ENCODE results near the gene ZNF823. TPM values are rescaled to one million over a fixed set of nuclear protein-coding genes. Genes with fewer than 3 reads are reported as not detected.

Gene ZNF823
- total and polyA plus RNA-seq, 2 of the 13 experiments (the other 11 are each of a cell fraction or from before 2014, with no cell fraction given): 5.7 to 11.7 TPM

- Histone ChIP-seq H3K36me3 (replicated peaks in 1 of 2; ENCODE audit: control insufficient read depth in 1 of 2, insufficient read depth in 2 of 2, low read length in 2 of 2) (no peaks in the 10 kb centered on the region), H3K4me2 (ENCODE audit: low read depth, low read length) (no peak overlapping the region), H3K79me2 (ENCODE audit: insufficient read depth, low read length) (no peaks in the 10 kb centered on the region), H3K9ac (ENCODE audit: insufficient read depth, low read depth, low read length) (no peak overlapping the region), H3K4me1 (ENCODE audit: insufficient read depth, low read length) (peaks cover 44% of the 10 kb centered on the region), H3K9me3 (ENCODE audit: low read length) (no peaks in the 10 kb centered on the region), H3K27ac (ENCODE audit: extremely low read length, insufficient read depth, low read length) (no peak overlapping the region), H4K20me1 (ENCODE audit: insufficient read depth, low read length) (no peaks in the 10 kb centered on the region), H2AFZ (ENCODE audit: low read length) (no peak overlapping the region), H3K27me3 (ENCODE audit: control insufficient read depth in 1 of 2, insufficient read depth in 2 of 2, low read length in 2 of 2) (peaks cover 0 to 3% of the 10 kb centered on the region in 2 experiments; a peak in 1 of 5 replicates), H3K4me3 (replicated peaks in 1 of 3; ENCODE audit: insufficient read depth in 1 of 3, low read depth in 2 of 3, low read length in 3 of 3) (no peak overlapping the region)
- intact Hi-C loops (cut with micrococcal nuclease; ENCODE audit: unreplicated experiment) (no loop called here), in situ Hi-C loops (cut with HindIII; ENCODE audit: extremely low pct_ligation_motif_present, low pct_unique_long_range_greater_than_20kb) (no loop called here)
- WGBS (ENCODE audit: low lambda C conversion rate): 81% methylated on average over 6 of the region's 6 CpGs
- ChIA-PET POLR2A (no interaction called here), CTCF (ENCODE audit: low intra/inter-chr PET ratio, low total read pairs) (no interaction called here)
- no peak for FAIRE-seq
- ATAC-seq: no peak
- TF ChIP-seq, protein P1, sequence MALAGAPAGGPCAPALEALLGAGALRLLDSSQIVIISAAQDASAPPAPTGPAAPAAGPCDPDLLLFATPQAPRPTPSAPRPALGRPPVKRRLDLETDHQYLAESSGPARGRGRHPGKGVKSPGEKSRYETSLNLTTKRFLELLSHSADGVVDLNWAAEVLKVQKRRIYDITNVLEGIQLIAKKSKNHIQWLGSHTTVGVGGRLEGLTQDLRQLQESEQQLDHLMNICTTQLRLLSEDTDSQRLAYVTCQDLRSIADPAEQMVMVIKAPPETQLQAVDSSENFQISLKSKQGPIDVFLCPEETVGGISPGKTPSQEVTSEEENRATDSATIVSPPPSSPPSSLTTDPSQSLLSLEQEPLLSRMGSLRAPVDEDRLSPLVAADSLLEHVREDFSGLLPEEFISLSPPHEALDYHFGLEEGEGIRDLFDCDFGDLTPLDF (CRISPR knock-in tag; IDR thresholded peaks at IDR 0.05): no peak
- TF ChIP-seq AGO1 (IDR thresholded peaks at IDR 0.05; ENCODE audit: low read depth, low read length, poor library complexity, severe bottlenecking): no peak
- BruUV-seq (replicated peaks): no TSS peak
- DNase-seq (ENCODE audit: low spot score): no peak
Observed at GRCh38 chr19:11698231-11698630, 40.5 kb downstream of the ZNF823 start.

- H3K9me3 ChIP-seq (ENCODE audit: low read length): no peaks in the 10 kb centered on the region
- ChIA-PET POLR2A (interaction anchor here (0.8 kb wide), 1 partner anchor 66 kb away, joined by 3 read pairs; no protein-coding TSS in a partner anchor), CTCF (ENCODE audit: low intra/inter-chr PET ratio, low total read pairs) (no interaction called here)
- BruUV-seq (replicated peaks): no TSS peak
- no peak overlapping the region for H3K9ac ChIP-seq (ENCODE audit: insufficient read depth, low read depth, low read length)
- FAIRE-seq: no peak
- no peaks in the 10 kb centered on the region for H3K36me3 ChIP-seq (replicated peaks in 1 of 2; ENCODE audit: control insufficient read depth in 1 of 2, insufficient read depth in 2 of 2, low read length in 2 of 2)
- no peak for DNase-seq (ENCODE audit: low spot score)
- no peak overlapping the region; the same call in 1 of the 2 replicates for H3K4me2 ChIP-seq (ENCODE audit: low read depth, low read length)
- no peak overlapping the region for H2AFZ ChIP-seq (ENCODE audit: low read length)
- peaks cover 0 to under 1% of the 10 kb centered on the region in 2 experiments; a peak in 1 of 5 replicates for H3K27me3 ChIP-seq (ENCODE audit: control insufficient read depth in 1 of 2, insufficient read depth in 2 of 2, low read length in 2 of 2)
- peaks cover 44% of the 10 kb centered on the region for H3K4me1 ChIP-seq (ENCODE audit: insufficient read depth, low read length)
- no peak overlapping the region for H3K27ac ChIP-seq (ENCODE audit: extremely low read length, insufficient read depth, low read length)
- intact Hi-C loops (cut with micrococcal nuclease; ENCODE audit: unreplicated experiment): no loop called here
- WGBS (ENCODE audit: low lambda C conversion rate): 56% methylated on average over 3 of the region's 6 CpGs
- ATAC-seq: no peak
- peaks cover 5% of the 10 kb centered on the region for H3K79me2 ChIP-seq (ENCODE audit: insufficient read depth, low read length)
- in situ Hi-C loops (cut with HindIII; ENCODE audit: extremely low pct_ligation_motif_present, low pct_unique_long_range_greater_than_20kb): no loop called here
- no peak overlapping the region for H3K4me3 ChIP-seq (replicated peaks in 1 of 3; ENCODE audit: insufficient read depth in 1 of 3, low read depth in 2 of 3, low read length in 3 of 3)
- no peaks in the 10 kb centered on the region for H4K20me1 ChIP-seq (ENCODE audit: insufficient read depth, low read length)
- TF ChIP-seq HDAC1 (CRISPR knock-in tag; IDR thresholded peaks at IDR 0.05) (no peak), JUN (CRISPR knock-in tag; IDR thresholded peaks at IDR 0.05) (no peak), THYN1 (CRISPR knock-in tag; IDR thresholded peaks at IDR 0.05; ENCODE audit: borderline replicate concordance, low read depth) (no peak), KMT2B (CRISPR knock-in tag; IDR thresholded peaks at IDR 0.05) (no peak), FOXA1 (IDR thresholded peaks at IDR 0.05) (no peak), FOXA1 (CRISPR knock-in tag; IDR thresholded peaks at IDR 0.05) (no peak)
- TF ChIP-seq, protein P2, sequence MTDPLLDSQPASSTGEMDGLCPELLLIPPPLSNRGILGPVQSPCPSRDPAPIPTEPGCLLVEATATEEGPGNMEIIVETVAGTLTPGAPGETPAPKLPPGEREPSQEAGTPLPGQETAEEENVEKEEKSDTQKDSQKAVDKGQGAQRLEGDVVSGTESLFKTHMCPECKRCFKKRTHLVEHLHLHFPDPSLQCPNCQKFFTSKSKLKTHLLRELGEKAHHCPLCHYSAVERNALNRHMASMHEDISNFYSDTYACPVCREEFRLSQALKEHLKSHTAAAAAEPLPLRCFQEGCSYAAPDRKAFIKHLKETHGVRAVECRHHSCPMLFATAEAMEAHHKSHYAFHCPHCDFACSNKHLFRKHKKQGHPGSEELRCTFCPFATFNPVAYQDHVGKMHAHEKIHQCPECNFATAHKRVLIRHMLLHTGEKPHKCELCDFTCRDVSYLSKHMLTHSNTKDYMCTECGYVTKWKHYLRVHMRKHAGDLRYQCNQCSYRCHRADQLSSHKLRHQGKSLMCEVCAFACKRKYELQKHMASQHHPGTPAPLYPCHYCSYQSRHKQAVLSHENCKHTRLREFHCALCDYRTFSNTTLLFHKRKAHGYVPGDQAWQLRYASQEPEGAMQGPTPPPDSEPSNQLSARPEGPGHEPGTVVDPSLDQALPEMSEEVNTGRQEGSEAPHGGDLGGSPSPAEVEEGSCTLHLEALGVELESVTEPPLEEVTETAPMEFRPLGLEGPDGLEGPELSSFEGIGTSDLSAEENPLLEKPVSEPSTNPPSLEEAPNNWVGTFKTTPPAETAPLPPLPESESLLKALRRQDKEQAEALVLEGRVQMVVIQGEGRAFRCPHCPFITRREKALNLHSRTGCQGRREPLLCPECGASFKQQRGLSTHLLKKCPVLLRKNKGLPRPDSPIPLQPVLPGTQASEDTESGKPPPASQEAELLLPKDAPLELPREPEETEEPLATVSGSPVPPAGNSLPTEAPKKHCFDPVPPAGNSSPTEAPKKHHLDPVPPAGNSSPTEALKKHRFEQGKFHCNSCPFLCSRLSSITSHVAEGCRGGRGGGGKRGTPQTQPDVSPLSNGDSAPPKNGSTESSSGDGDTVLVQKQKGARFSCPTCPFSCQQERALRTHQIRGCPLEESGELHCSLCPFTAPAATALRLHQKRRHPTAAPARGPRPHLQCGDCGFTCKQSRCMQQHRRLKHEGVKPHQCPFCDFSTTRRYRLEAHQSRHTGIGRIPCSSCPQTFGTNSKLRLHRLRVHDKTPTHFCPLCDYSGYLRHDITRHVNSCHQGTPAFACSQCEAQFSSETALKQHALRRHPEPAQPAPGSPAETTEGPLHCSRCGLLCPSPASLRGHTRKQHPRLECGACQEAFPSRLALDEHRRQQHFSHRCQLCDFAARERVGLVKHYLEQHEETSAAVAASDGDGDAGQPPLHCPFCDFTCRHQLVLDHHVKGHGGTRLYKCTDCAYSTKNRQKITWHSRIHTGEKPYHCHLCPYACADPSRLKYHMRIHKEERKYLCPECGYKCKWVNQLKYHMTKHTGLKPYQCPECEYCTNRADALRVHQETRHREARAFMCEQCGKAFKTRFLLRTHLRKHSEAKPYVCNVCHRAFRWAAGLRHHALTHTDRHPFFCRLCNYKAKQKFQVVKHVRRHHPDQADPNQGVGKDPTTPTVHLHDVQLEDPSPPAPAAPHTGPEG (CRISPR knock-in tag; IDR thresholded peaks at IDR 0.05): no peak
- TF ChIP-seq, protein P3, sequence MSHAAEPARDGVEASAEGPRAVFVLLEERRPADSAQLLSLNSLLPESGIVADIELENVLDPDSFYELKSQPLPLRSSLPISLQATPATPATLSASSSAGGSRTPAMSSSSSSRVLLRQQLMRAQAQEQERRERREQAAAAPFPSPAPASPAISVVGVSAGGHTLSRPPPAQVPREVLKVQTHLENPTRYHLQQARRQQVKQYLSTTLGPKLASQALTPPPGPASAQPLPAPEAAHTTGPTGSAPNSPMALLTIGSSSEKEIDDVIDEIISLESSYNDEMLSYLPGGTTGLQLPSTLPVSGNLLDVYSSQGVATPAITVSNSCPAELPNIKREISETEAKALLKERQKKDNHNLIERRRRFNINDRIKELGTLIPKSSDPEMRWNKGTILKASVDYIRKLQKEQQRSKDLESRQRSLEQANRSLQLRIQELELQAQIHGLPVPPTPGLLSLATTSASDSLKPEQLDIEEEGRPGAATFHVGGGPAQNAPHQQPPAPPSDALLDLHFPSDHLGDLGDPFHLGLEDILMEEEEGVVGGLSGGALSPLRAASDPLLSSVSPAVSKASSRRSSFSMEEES (CRISPR knock-in tag; IDR thresholded peaks at IDR 0.05): no peak
Observed at GRCh38 chr19:11697284-11697855, 41.4 kb downstream of the ZNF823 start.
